H1 (cell line): Measurements from ENCODE around the gene CACNA1B. TPM values are rescaled to one million over a fixed set of nuclear protein-coding genes. Genes with fewer than 3 reads are reported as not detected.

ENCODE experiments used
- polyA plus RNA-seq, 7 experiments: library from polyadenylated mRNA; depleted of rRNA in 3 of 7; stranded (reverse) in 5 of 7; unstranded in 2 of 7; fragments of >200 nt in 5 of 7; fragments of 200-250 nt in 2 of 7; gene quantifications; 1 replicate in 5 of 7; 2 replicates in 1 of 7; 4 replicates in 1 of 7; pipeline versions ENCODE4 v1.2.1 to v1.2.3, GENCODE V29; 2011 to 2013; ENCODE audit warnings: missing spikeins in 2 of 7, mixed read lengths in 2 of 7
- total RNA-seq: library from RNA; stranded (reverse); fragmentation: NEBNext Ultra II Directional; extraction: Animal tissue kit (Norgen Biotek cat#: 25700); gene quantifications from 2 replicates; pipeline ENCODE4 v1.2.1, GENCODE V29; 2021
- TF ChIP-seq, protein P1 (sequence below): fragments of 300-600 bp; sonication (generic); IDR thresholded peaks from 2 replicates; pipeline ENCODE4 v1.7.1; 2012; ENCODE audit warnings: low read length, moderate library complexity, mild to moderate bottlenecking, inconsistent platforms; ENCODE audit not compliant: insufficient replicate concordance

The CACNA1B gene
- total and polyA plus RNA-seq, 2 of the 8 experiments (the other 6 are each of a cell fraction or from before 2014, with no cell fraction given): 1.5 to 5.7 TPM

DNA sequence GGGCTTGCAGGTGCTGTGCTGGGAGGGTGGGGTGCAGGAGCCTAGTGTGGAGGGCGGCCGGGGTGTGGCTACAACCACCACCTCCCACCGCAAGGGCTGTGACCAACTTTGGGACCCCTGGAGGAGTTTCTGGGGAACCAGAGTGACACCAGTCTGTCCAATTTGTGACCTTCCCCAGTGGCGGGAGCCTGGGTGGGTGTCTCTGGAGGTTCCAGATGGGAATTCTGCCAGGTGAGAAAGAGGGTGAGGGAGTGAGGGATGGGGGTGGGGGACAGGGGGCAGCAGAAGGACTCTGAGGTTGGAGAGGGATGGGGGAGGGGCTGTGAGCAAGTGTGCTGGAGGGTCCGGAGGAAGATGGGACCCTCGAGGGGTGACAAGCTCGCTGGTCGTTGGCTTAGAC lies 4.2 kb upstream of the CACNA1B start (continued):
- TF ChIP-seq, protein P1, sequence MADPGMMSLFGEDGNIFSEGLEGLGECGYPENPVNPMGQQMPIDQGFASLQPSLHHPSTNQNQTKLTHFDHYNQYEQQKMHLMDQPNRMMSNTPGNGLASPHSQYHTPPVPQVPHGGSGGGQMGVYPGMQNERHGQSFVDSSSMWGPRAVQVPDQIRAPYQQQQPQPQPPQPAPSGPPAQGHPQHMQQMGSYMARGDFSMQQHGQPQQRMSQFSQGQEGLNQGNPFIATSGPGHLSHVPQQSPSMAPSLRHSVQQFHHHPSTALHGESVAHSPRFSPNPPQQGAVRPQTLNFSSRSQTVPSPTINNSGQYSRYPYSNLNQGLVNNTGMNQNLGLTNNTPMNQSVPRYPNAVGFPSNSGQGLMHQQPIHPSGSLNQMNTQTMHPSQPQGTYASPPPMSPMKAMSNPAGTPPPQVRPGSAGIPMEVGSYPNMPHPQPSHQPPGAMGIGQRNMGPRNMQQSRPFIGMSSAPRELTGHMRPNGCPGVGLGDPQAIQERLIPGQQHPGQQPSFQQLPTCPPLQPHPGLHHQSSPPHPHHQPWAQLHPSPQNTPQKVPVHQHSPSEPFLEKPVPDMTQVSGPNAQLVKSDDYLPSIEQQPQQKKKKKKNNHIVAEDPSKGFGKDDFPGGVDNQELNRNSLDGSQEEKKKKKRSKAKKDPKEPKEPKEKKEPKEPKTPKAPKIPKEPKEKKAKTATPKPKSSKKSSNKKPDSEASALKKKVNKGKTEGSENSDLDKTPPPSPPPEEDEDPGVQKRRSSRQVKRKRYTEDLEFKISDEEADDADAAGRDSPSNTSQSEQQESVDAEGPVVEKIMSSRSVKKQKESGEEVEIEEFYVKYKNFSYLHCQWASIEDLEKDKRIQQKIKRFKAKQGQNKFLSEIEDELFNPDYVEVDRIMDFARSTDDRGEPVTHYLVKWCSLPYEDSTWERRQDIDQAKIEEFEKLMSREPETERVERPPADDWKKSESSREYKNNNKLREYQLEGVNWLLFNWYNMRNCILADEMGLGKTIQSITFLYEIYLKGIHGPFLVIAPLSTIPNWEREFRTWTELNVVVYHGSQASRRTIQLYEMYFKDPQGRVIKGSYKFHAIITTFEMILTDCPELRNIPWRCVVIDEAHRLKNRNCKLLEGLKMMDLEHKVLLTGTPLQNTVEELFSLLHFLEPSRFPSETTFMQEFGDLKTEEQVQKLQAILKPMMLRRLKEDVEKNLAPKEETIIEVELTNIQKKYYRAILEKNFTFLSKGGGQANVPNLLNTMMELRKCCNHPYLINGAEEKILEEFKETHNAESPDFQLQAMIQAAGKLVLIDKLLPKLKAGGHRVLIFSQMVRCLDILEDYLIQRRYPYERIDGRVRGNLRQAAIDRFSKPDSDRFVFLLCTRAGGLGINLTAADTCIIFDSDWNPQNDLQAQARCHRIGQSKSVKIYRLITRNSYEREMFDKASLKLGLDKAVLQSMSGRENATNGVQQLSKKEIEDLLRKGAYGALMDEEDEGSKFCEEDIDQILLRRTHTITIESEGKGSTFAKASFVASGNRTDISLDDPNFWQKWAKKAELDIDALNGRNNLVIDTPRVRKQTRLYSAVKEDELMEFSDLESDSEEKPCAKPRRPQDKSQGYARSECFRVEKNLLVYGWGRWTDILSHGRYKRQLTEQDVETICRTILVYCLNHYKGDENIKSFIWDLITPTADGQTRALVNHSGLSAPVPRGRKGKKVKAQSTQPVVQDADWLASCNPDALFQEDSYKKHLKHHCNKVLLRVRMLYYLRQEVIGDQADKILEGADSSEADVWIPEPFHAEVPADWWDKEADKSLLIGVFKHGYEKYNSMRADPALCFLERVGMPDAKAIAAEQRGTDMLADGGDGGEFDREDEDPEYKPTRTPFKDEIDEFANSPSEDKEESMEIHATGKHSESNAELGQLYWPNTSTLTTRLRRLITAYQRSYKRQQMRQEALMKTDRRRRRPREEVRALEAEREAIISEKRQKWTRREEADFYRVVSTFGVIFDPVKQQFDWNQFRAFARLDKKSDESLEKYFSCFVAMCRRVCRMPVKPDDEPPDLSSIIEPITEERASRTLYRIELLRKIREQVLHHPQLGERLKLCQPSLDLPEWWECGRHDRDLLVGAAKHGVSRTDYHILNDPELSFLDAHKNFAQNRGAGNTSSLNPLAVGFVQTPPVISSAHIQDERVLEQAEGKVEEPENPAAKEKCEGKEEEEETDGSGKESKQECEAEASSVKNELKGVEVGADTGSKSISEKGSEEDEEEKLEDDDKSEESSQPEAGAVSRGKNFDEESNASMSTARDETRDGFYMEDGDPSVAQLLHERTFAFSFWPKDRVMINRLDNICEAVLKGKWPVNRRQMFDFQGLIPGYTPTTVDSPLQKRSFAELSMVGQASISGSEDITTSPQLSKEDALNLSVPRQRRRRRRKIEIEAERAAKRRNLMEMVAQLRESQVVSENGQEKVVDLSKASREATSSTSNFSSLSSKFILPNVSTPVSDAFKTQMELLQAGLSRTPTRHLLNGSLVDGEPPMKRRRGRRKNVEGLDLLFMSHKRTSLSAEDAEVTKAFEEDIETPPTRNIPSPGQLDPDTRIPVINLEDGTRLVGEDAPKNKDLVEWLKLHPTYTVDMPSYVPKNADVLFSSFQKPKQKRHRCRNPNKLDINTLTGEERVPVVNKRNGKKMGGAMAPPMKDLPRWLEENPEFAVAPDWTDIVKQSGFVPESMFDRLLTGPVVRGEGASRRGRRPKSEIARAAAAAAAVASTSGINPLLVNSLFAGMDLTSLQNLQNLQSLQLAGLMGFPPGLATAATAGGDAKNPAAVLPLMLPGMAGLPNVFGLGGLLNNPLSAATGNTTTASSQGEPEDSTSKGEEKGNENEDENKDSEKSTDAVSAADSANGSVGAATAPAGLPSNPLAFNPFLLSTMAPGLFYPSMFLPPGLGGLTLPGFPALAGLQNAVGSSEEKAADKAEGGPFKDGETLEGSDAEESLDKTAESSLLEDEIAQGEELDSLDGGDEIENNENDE: no peak
